ENCODE results near the gene PRXL2B.
"Not testable (repeated sequence)": the region's sequence is repeated elsewhere in the genome, so short reads cannot be mapped to it uniquely, and the experiment has no call there.

PRXL2B gene

GRCh38 chr1:2551544-2551943 lies 35.0 kb upstream of the PRXL2B start:
- not testable (repeated sequence) for DNase-seq

GRCh38 chr1:2552189-2552588 lies 34.4 kb upstream of the PRXL2B start:
- DNase-seq: no peak

DNA sequence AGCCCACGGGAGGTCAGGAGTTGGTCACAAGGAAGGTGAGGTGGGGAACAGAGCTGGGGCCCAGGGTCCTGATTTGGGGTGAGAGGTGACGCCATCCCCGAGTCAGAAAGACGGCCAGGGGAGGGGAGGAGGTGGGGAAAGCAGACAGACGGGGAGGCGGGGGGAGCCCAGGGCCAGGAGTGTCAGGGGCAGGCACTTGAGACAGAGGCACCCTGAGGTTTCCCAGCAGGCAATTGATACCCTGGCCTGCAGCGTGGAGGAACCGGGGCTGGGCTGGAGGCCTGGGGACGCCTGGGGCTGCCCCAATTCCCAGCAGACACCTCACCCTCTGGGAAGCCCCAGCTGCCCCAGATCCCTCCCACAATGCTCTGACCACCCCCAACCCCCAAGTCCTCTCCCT lies 33.5 kb upstream of the PRXL2B start:
- DNase-seq: not testable (repeated sequence)

- DNase-seq: no peak
These were observed 32.5 kb upstream of the PRXL2B start for GRCh38 chr1:2553871-2554620.

DNA sequence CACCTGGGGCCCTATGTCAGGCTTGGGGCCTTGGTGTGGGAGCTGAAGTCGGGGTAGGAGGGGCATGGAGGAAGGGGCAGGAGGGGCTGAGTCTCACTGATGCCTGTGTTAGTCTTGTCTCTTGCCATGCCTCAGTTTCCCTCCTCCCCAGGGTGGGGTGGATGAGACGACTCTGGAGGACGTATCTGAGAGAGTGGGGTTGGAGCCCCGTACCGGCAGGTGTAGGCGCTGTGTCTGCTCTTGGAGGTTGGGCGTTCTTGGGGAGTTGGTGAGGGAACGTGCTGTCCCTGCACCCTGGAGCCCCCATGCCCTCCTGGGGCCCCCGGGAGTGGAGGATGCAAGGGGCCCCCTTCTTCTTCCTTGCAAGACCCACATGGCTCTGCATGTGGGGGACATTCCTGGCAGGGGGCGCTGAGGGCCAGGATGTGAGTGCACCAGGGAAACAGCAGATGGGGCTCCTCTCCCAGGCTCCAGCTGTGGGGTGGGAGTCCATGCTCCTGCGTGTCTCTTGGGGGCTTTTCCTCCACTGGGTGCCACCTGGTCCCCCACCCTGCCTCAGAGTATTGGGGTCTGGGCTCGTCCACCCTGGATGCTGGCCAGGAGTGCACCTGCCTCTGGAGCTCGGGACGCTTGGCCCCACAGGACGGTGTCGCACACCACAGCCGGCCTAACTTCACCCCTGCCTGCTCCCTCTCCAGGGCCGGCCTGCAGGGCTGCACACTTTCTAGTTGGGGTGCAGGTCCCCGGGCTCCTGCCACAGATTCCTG lies 31.8 kb upstream of the PRXL2B start:
- DNase-seq: peak; percentile 48

GRCh38 chr1:2555634-2556276 lies 30.8 kb upstream of the PRXL2B start:
- DNase-seq: peak; percentile 60

DNA sequence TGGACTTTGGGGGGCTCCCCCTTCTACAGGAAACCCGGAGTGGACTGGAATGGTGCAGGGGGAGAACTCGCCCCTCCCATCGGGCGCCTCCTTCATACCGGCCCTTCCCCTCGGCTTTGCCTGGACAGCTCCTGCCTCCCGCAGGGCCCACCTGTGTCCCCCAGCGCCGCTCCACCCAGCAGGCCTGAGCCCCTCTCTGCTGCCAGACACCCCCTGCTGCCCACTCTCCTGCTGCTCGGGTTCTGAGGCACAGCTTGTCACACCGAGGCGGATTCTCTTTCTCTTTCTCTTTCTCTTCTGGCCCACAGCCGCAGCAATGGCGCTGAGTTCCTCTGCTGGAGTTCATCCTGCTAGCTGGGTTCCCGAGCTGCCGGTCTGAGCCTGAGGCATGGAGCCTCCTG lies 30.3 kb upstream of the PRXL2B start, which contains the start of gene TNFRSF14:
Gene TNFRSF14, plus strand, starts transcription at position 95 of the 401 bp plus-strand sequence. Its CDS starts 294 bp downstream, at position 389.
- peak; percentile 67 for DNase-seq

GRCh38 chr1:2556678-2557481 lies 29.7 kb upstream of the PRXL2B start:
- peak; percentile 26 for DNase-seq

DNA sequence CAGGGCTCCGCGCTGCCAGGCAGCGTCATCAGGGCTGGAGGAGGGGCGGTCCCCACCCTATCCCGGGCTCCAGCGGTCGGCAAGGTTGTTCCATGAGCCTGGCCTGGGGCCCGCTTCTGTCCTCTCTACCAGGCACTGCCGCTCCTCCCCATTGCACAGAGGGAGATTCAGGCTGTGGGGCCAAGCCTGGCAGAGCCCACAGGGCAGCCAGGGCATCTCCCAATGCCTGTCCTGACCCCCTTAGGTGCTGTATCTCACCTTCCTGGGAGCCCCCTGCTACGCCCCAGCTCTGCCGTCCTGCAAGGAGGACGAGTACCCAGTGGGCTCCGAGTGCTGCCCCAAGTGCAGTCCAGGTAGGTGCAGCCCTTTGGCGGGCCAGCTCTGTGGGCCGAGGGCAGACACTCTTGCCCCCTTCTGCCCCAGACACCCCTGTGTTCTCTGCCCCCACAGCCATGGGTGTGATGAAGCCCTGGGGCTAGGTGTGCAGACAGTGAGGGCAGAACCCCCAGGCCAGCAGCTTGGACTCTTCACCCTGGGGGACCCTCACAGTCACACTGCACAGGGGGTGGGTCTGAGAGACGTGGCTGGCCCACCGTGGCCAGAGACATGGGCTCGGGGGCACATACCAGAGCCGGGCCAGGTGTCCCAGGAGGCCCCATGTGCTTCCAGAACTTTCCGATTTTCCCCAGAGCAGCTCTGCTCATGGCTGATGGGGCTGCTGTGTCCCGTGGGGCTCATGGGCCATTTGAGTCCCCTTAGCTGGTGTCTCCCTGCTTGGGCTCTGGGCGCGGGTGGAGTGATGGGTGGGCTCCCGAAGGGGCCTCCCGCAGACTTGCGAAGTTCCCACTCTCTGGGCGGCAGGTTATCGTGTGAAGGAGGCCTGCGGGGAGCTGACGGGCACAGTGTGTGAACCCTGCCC lies 28.8 kb upstream of the PRXL2B start:
- no peak for DNase-seq

- no peak for DNase-seq
These were observed 28.2 kb upstream of the PRXL2B start for GRCh38 chr1:2558420-2558819.

DNA sequence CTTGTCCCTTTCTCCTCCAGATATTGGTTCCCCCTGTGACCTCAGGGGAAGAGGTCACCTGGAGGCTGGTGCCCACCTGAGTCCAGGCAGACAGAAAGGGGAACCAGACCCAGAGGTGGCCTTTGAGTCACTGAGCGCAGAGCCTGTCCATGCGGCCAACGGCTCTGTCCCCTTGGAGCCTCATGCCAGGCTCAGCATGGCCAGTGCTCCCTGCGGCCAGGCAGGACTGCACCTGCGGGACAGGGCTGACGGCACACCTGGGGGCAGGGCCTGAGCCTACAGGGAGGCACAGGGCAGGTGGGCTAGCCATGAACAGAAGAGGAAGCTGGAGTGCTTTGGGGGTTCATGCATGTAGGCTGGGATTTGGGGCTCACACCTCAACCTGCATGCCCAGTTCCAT lies 27.7 kb upstream of the PRXL2B start:
- DNase-seq: no peak

- no peak for DNase-seq
These were observed 26.9 kb upstream of the PRXL2B start for GRCh38 chr1:2559509-2560298.

DNA sequence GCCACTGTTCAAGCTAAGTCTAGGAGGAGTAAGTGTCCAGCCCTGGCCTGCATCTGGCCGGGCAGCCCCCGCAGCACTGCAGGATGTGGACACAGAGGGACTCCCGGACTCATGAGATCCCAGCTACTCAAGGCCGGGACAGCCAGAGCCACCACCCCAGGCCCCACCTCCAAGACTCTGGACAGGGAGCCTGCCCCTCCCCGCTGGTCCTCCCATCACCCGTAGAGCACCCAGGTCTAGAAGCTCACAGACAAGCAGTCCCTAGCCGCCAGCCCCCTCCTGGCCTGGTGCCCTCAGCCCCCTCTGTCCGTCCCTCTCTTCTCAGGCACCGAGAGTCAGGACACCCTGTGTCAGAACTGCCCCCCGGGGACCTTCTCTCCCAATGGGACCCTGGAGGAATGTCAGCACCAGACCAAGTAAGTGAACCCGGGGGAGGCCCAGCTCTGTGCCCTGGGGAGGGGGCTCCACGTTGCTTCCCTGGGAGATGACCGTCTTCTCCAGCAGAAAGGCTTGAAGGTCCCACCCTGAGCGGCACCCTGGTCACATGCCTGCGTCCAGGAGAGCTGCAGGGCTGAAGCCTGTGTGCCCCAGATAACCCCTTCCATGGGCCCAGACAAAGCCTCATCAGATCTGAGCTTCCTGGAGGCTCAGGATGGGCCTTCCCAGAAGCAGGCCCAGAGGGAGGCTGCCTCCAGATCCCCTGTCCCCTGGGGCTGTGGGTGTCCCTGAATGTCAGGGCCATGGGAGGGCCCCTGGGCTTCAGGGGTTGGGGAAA lies 26.1 kb upstream of the PRXL2B start:
- DNase-seq: no peak

DNA sequence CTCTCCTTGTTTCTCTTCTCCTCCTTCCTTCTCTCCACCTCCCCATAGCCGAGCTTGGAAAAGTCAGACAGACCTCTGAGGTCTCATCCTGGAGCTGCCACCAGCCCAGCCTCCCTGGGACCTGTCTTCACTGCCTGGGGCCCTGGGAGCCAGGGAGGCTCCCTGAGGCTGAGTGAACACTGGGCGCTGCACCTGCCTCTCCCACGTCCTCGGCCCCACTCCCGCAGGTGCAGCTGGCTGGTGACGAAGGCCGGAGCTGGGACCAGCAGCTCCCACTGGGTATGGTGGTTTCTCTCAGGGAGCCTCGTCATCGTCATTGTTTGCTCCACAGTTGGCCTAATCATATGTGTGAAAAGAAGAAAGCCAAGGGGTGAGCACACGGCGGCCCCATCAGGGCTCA lies 25.1 kb upstream of the PRXL2B start:
- no peak for DNase-seq

DNA sequence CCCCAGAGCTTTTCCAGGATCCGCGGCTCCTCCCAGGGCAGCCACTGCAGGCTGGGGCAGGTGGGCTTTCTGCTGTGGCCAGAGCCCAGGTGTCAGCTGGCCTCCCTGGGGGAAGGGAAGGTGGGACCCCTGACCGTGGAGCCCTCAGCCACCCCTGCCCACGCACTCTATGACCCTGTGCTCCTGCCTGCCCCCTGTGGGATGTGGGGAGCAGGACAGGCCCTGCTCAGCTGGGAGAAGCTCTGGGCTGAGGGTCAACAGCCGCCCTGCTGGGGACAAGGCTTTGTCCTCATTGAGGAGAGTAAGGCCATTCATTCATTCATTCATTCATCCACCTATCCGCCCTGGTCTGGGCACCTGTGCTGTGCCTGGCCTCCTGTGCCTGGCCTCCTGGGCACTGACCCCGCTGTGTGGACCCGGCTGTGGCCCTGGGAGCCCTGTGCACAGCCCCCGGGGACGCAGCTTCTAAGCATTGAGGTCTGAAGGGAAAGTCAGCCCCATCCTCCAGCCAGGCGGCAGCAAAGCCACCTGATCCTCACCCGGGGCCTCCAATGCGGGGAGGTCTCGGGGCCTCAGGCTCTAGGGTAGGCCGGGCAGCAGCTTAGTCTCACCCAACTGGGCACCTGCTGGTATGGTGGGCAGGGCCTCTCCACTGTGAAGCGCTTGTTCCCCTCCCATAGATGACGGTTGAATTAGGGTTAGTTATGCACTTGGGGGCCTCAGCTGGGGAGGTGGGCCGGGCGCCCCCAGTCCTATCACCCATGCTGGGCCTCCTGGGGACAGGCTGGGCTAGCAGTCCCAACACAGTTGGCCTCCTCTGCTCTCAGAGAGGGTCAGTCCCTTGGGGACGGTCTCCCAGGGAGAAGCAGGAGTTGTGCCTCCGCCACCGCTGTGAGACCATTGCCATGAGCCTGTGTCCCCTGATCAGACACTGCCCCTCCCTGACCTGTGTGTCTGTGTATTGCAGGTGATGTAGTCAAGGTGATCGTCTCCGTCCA lies 24.4 kb upstream of the PRXL2B start:
- no peak for DNase-seq

DNA sequence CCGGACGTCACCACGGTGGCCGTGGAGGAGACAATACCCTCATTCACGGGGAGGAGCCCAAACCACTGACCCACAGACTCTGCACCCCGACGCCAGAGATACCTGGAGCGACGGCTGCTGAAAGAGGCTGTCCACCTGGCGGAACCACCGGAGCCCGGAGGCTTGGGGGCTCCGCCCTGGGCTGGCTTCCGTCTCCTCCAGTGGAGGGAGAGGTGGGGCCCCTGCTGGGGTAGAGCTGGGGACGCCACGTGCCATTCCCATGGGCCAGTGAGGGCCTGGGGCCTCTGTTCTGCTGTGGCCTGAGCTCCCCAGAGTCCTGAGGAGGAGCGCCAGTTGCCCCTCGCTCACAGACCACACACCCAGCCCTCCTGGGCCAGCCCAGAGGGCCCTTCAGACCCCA lies 23.4 kb upstream of the PRXL2B start:
- no peak for DNase-seq

DNA sequence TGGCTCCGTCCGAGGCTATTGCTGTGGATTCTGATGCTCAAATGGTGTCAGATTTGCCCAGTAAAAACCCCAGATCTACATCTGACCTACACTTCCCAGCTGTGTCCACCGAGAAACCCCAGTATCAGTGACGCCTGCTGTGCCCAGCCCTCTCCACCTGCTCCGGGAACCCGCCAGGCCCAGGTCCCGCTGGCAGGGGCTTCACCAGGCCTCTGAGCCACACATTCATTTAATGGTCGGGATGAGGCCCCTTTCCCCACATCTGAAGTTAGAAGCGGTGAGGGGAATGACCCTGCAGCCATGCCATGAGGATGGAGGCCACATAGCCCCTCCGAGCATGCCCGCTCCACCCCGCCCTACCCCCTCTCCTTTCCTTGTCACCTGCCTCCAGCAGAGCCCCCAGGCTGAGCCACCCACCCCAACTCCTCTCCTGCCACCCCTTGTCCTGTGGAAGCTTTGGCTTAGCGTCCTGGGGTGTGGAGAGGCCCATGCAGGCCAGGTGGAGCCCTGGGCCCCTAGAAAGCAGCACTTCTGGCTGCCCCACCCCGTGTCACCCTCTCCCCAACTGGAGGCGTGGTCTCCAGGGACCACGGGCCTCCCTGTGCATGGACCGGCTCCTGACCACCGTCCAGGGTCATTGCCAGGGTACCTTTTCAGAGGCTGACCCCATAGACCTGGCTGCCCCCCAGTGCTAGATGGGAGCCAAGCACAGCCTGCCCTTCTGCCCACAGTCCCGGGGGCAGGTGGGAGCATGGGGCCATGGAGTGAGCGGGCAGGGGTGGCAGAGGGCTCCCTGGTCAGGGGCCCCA lies 22.4 kb upstream of the PRXL2B start:
- no peak for DNase-seq

GRCh38 chr1:2564815-2565374 lies 21.7 kb upstream of the PRXL2B start:
- no peak for DNase-seq

All from stimulated activated CD4-positive, alpha-beta T cell treated with anti-CD3 and anti-CD28 coated beads, Interleukin-12 subunit alpha, Interleukin-12 subunit beta, amount 100 ng/mL, for 4 hours (primary cell).